Urinary bladder (tissue), 4 donors: Measurements from ENCODE around the gene UBE2E2. TPM values are rescaled to one million over a fixed set of nuclear protein-coding genes. Genes with fewer than 3 reads are reported as not detected.

Experiments used
- DNase-seq: peaks from one replicate; pipeline ENCODE4 v3.0.0-alpha.2; 2015; ENCODE audit errors: extremely low spot score
- H3K27ac ChIP-seq: one replicate; pipeline ENCODE4 v1.5.1; 2013; ENCODE audit warnings: low read depth, mild to moderate bottlenecking, moderate library complexity
- H3K36me3 ChIP-seq: one replicate; pipeline ENCODE4 v1.6.1; 2013; ENCODE audit warnings: mild to moderate bottlenecking, moderate library complexity; ENCODE audit not compliant: insufficient read depth
- H3K4me1 ChIP-seq: one replicate; pipeline ENCODE4 v1.6.1; 2013; ENCODE audit warnings: mild to moderate bottlenecking, moderate library complexity; ENCODE audit not compliant: insufficient read depth
- H3K4me3 ChIP-seq: one replicate; pipeline ENCODE4 v1.5.1; 2013; ENCODE audit warnings: low read depth, low read length
- WGBS: extraction: QIAGEN DNeasy Blood & Tissue Kit; methylation state at CpG from one replicate; pipeline ENCODE4 v1.1.7; 2013; 5-methylcytosine and 5-hydroxymethylcytosine counted together
- polyA plus RNA-seq: library from polyadenylated mRNA; stranded (reverse); fragments of 200-250 nt; gene quantifications from one replicate; pipeline ENCODE4 v1.2.3, GENCODE V29; 2013
- total RNA-seq: library from RNA; depleted of rRNA; stranded (reverse); fragments of >200 nt; gene quantifications from one replicate; pipeline ENCODE4 v1.2.3, GENCODE V29; 2014
- donor health status: healthy with polysubstance abuse.
- donor health status: healthy.

Gene UBE2E2
- total and polyA plus RNA-seq, 2 donors, result 36.3 to 120 TPM

- no peak overlapping the region for H3K4me3 ChIP-seq
- no peak for DNase-seq
- WGBS, result 93% methylated on average over 5 of the region's 5 CpGs
- H3K4me1 ChIP-seq, result no peaks in the 10 kb centered on the region
- H3K36me3 ChIP-seq, result no peaks in the 10 kb centered on the region
- H3K27ac ChIP-seq, result no peak overlapping the region
Measured at GRCh38 chr3:23283625-23284024, 80.5 kb downstream of the UBE2E2 start.

DNA sequence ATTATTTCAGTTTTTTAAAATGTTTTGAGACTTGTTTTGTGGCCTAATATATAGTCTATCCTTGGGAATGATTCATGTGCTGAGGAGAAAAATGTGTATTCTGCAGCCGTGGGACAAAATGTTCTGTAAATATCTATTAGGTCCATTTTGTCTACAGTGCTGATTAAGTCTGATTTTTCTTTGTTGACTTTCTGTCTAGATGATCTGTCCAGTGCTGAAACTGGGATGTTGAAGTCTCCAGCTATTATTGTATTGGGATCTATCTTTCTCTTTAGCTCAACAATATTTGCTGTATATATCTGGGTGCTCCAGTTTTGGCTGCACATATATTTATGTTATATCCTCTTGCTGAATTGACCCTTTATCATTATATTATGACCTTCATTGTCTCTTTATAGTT is 85.2 kb downstream of the UBE2E2 start:
- DNase-seq, result no peak
- 79% methylated on average over 1 of the region's 1 CpG for WGBS
- no peaks in the 10 kb centered on the region for H3K4me1 ChIP-seq
- H3K27ac ChIP-seq, result no peak overlapping the region
- no peak overlapping the region for H3K4me3 ChIP-seq
- H3K36me3 ChIP-seq, result no peaks in the 10 kb centered on the region

GRCh38 chr3:23288715-23289114 is 85.6 kb downstream of the UBE2E2 start:
- H3K4me3 ChIP-seq, result no peak overlapping the region

DNA sequence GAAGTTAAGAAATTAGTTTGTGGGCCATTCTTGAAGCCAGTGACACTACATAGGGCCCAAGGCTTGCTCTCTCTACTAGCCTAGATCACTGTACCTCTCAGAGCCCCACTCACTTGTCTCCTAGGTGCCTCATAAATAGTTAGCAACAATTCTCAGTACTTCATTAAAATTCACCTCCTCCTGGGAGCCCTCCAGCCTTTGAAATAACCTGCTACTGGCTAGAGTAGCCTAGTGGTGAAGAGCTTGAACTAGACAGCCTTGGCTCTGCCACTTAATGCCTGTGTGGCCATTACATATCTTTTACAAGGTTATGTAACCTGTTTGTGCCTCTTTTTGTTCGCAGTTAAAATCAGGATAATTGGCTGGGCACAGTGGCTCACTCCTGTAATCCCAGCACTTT is 89.3 kb downstream of the UBE2E2 start:
- 95% methylated on average over 1 of the region's 1 CpG for WGBS

More at GRCh38 chr3:23288715-23289114, 85.6 kb downstream of the UBE2E2 start:
- Histone ChIP-seq H3K4me1 (no peaks in the 10 kb centered on the region), H3K27ac (no peak overlapping the region), H3K36me3 (no peaks in the 10 kb centered on the region)
- 51% methylated on average over 2 of the region's 2 CpGs for WGBS
- no peak for DNase-seq

GRCh38 chr3:23294770-23295387 is 91.8 kb downstream of the UBE2E2 start:
- H3K4me3 ChIP-seq, result no peak overlapping the region
- H3K36me3 ChIP-seq, result no peaks in the 10 kb centered on the region
- no peak overlapping the region for H3K27ac ChIP-seq
- no peaks in the 10 kb centered on the region for H3K4me1 ChIP-seq
- no peak for DNase-seq

More for the DNA sequence above, 89.3 kb downstream of the UBE2E2 start:
- no peak overlapping the region for H3K4me3 ChIP-seq
- DNase-seq, result no peak
- H3K27ac ChIP-seq, result no peak overlapping the region
- no peaks in the 10 kb centered on the region for H3K4me1 ChIP-seq
- H3K36me3 ChIP-seq, result no peaks in the 10 kb centered on the region

DNA sequence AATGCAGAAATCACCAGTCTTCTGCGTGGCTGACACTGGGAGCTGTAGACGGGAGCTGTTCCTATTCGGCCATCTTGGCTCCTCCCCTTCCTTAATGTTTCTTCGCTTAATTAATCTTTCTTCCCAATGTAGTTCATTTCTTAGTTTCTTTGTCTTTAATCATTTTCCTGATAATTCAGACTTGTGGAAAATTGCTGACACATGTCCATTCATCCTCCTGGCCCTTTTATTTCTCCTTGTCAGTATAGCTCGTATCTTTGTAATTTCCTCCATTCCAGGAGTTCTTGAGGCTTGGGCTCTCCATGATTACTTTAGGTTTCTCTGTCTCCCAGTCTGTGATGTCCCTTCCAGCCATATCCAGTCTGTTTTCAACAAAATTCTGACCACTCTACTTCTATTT is 98.7 kb downstream of the UBE2E2 start:
- WGBS, result 91% methylated on average over 5 of the region's 5 CpGs
- DNase-seq, result no peak
- H3K36me3 ChIP-seq, result no peaks in the 10 kb centered on the region

GRCh38 chr3:23302271-23302670 is 99.1 kb downstream of the UBE2E2 start:
- 87% methylated on average over 1 of the region's 1 CpG for WGBS
- no peak overlapping the region for H3K27ac ChIP-seq
- no peaks in the 10 kb centered on the region for H3K4me1 ChIP-seq
- H3K36me3 ChIP-seq, result no peaks in the 10 kb centered on the region
- H3K4me3 ChIP-seq, result no peak overlapping the region
- no peak for DNase-seq

More for the DNA sequence above, 98.7 kb downstream of the UBE2E2 start:
- H3K27ac ChIP-seq, result no peak overlapping the region
- H3K4me3 ChIP-seq, result no peak overlapping the region
- H3K4me1 ChIP-seq, result no peaks in the 10 kb centered on the region

DNA sequence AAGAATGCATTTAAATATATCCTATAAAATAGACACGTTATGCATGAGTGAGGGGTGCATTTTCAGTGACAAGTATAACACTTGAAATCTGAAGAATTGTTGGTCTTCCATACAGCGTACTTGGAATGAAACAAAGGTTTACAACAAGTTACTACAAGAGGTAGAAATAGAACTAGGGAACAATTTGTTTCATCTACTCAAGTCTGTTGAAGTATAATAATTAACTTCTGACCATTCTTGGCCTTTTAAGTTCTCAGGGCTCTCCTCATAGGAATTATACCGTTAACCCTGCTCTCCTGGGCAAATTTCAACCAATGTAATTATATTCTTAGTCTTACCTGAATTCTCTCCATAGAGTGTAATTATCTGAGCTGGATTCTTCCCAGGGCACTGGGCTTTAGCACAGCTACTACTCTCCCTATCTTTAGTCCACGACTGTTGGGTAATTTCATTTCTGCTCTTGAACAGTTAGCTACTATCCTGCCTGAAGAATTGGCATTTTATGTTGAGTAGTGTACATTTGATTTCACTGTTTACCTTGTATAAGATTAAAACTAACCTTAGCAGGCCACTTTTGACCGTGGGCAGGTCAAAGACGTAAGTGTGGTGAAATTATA is 100.6 kb downstream of the UBE2E2 start:
- WGBS, result 77% methylated on average over 6 of the region's 6 CpGs
- no peaks in the 10 kb centered on the region for H3K36me3 ChIP-seq
- DNase-seq, result no peak
- H3K27ac ChIP-seq, result no peak overlapping the region
- no peaks in the 10 kb centered on the region for H3K4me1 ChIP-seq
- H3K4me3 ChIP-seq, result no peak overlapping the region

DNA sequence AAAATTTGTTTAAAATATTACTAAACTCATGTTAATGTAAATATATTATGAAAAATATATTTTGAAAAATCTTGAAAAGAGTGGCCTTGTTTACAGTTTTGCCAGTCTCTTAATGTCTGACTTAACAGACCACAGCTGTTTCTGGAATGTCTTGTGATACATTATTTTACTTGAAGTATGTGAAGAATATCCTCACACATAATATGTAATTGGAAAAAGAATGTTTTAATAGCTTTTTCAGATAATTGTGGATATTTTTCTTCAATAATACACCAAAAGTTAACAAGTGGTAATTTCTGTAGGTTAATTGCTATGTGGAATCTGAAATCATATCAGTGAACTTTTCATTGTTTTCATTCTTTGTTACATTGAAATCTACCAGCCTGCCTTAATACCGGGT is 101.3 kb downstream of the UBE2E2 start:
- Histone ChIP-seq H3K36me3 (no peaks in the 10 kb centered on the region), H3K4me3 (no peak overlapping the region), H3K4me1 (no peaks in the 10 kb centered on the region), H3K27ac (no peak overlapping the region)
- no peak for DNase-seq
- 56% methylated on average over 1 of the region's 1 CpG for WGBS

- WGBS, result 94% methylated on average over 2 of the region's 2 CpGs
- DNase-seq, result no peak
- Histone ChIP-seq H3K27ac (no peak overlapping the region), H3K4me1 (no peaks in the 10 kb centered on the region), H3K4me3 (no peak overlapping the region), H3K36me3 (no peaks in the 10 kb centered on the region)
Measured at GRCh38 chr3:23308986-23309625, 106.0 kb downstream of the UBE2E2 start.

GRCh38 chr3:23312866-23313265 is 109.7 kb downstream of the UBE2E2 start:
- no peak overlapping the region for H3K27ac ChIP-seq
- 71% methylated on average over 3 of the region's 3 CpGs for WGBS
- DNase-seq, result no peak
- no peak overlapping the region for H3K4me3 ChIP-seq
- H3K36me3 ChIP-seq, result no peaks in the 10 kb centered on the region
- no peaks in the 10 kb centered on the region for H3K4me1 ChIP-seq

DNA sequence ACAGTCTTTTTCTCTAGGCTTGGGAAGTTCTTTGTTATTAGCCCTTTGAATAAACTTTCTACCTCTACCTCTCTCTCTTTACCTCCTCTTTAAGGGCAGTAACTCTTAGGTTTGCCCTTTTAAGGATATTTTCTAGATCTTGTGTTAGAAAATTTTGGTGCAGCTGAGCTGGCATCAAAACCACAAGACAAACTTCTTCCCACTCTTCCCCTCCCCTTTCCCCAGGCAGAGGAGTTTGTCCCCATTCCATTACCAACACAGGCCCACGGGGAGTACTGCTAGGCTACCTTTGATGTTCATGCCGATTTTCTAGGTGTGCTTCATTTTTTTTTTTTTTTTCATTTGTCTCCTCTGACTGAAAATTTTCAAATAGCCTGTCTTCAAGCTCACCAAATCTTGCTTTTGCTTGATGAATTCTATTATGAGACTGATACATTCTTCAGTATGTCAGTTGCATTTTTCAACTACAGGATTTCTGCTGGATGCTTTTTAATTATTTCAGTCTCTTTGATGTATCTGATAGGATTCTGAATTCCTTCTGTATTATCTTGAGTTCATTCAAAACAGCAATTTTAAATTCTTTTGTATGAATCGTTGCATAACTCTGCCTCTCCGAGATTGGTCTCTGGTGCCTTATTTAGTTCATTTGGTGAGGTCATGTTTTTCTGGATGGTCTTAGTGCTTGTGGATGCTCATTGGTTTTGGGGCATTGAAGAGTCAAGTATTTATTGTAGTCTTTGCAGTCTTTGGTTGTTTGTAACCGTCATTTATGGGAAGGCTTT is 112.0 kb downstream of the UBE2E2 start:
- no peak for DNase-seq
- Histone ChIP-seq H3K4me3 (no peak overlapping the region), H3K27ac (no peak overlapping the region), H3K36me3 (no peaks in the 10 kb centered on the region), H3K4me1 (no peaks in the 10 kb centered on the region)
- WGBS, result 77% methylated on average over 5 of the region's 5 CpGs

DNA sequence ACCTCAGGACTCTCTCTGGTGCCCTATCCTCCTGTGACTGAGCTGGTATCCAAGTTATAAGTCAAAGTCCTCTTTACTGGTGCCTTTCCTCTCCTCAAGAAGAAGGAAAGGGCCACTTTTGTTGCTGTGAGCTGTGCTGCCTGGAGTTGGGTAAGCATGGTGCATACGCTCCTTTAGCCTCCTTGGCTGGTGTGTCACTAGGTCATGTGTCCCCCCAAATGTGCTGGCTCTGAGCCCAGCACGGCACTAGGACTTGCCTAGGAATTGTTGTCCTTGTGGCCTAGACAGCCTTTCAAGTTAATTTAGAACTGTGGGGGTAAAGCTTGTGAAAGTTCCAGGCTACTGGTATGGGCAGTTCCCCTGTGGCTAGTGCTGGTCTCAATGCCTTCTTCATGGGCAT is 113.8 kb downstream of the UBE2E2 start:
- Histone ChIP-seq H3K27ac (no peak overlapping the region), H3K4me1 (no peaks in the 10 kb centered on the region), H3K36me3 (no peaks in the 10 kb centered on the region), H3K4me3 (no peak overlapping the region)
- WGBS, result 97% methylated on average over 2 of the region's 2 CpGs
- no peak for DNase-seq
